ENCODE data around the gene CCDC175. TPM values are rescaled to one million over a fixed set of nuclear protein-coding genes. Genes with fewer than 3 reads are reported as not detected.
A peak's percentile ranks its signal among the peaks of the same experiment; 100 is the strongest.

Gene CCDC175
- total RNA-seq, 1 experiment from 2014 or later = 0.47 TPM

- Histone ChIP-seq H3K4me3 (ENCODE audit: low read depth, low read length, poor library complexity, severe bottlenecking) (no peak overlapping the region), H3K27me3 (replicated peaks; ENCODE audit: insufficient read depth, low read depth, low read length, poor library complexity) (no peaks in the 10 kb centered on the region), H3K36me3 (ENCODE audit: insufficient read depth, low read length, poor library complexity, severe bottlenecking) (no peaks in the 10 kb centered on the region), H3K9me3 (ENCODE audit: low read depth, low read length, poor library complexity, severe bottlenecking) (no peaks in the 10 kb centered on the region), H3K4me1 (ENCODE audit: insufficient read depth, low read length, poor library complexity, severe bottlenecking) (peaks cover 26% of the 10 kb centered on the region), H3K27ac (ENCODE audit: low read depth, low read length, poor library complexity, severe bottlenecking) (no peak overlapping the region)
- ChIA-PET POLR2A (ENCODE audit: low non-redundant PET) (no interaction called here), CTCF (no interaction called here)
- intact Hi-C loops (cut with micrococcal nuclease; ENCODE audit: unreplicated experiment) = no loop called here
- no peak for DNase-seq (ENCODE audit: low spot score)
- TF ChIP-seq CTCF (conservative IDR thresholded peaks at IDR 0.05; ENCODE audit: low read depth, low read length) = no peak
- TF ChIP-seq EZH2 (IDR thresholded peaks at IDR 0.05; ENCODE audit: borderline replicate concordance, low read depth, low read length, poor library complexity, severe bottlenecking) = no peak
- no TSS peak for BruUV-seq (replicated peaks)
Measured at GRCh38 chr14:59580911-59581310, 4.3 kb upstream of the CCDC175 start.

DNA sequence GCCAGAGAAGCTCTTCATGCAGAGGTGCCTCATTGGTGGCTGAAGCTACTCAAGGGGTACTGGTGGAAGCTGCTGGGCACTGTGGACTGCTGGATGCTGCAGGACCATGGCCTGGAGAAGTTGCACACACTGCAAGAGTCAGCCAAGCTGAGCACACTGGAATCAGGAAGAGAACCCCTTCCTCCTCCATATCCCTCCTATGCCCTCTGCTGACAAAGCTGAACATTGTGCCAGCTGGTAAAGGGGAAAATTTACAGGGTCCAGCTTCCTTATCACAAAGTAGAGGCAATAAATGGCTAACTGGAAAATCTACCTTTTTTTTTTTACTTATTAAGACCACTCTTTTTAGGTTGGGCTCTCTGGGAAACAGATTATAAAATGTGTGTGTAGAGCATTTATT lies 6.5 kb downstream of the CCDC175 start:
- POLR2A ChIA-PET (ENCODE audit: low non-redundant PET) = no interaction called here
- no TSS peak for BruUV-seq (replicated peaks)
- TF ChIP-seq EZH2 (IDR thresholded peaks at IDR 0.05; ENCODE audit: borderline replicate concordance, low read depth, low read length, poor library complexity, severe bottlenecking) (no peak), CTCF (conservative IDR thresholded peaks at IDR 0.05; ENCODE audit: low read depth, low read length) (peak; percentile 62)
- Histone ChIP-seq H3K27me3 (replicated peaks; ENCODE audit: insufficient read depth, low read depth, low read length, poor library complexity) (no peaks in the 10 kb centered on the region), H3K36me3 (ENCODE audit: insufficient read depth, low read length, poor library complexity, severe bottlenecking) (no peaks in the 10 kb centered on the region), H3K4me1 (ENCODE audit: insufficient read depth, low read length, poor library complexity, severe bottlenecking) (peaks cover under 1% of the 10 kb centered on the region), H3K27ac (ENCODE audit: low read depth, low read length, poor library complexity, severe bottlenecking) (no peak overlapping the region), H3K4me3 (ENCODE audit: low read depth, low read length, poor library complexity, severe bottlenecking) (no peak overlapping the region), H3K9me3 (ENCODE audit: low read depth, low read length, poor library complexity, severe bottlenecking) (no peaks in the 10 kb centered on the region)
- CTCF ChIA-PET = interaction anchor here (0.5 to 2.1 kb wide), 6 partner anchors 16 to 86 kb away, joined by 3 to 26 read pairs (median 4); partner anchors contain the start of genes JKAMP and L3HYPDH
- DNase-seq (ENCODE audit: low spot score) = peak; percentile 56
- intact Hi-C loops (cut with micrococcal nuclease; ENCODE audit: unreplicated experiment) = loop anchor here (2.0 to 10.0 kb wide), 2 partner anchors 57 to 445 kb away; no protein-coding TSS in a partner anchor

- BruUV-seq (replicated peaks) = no TSS peak
- CTCF ChIA-PET = no interaction called here
Measured at GRCh38 chr14:59566725-59567124, 9.9 kb downstream of the CCDC175 start.

More at GRCh38 chr14:59566725-59567124, 9.9 kb downstream of the CCDC175 start:
- Histone ChIP-seq H3K4me1 (ENCODE audit: insufficient read depth, low read length, poor library complexity, severe bottlenecking) (peaks cover 25% of the 10 kb centered on the region), H3K27ac (ENCODE audit: low read depth, low read length, poor library complexity, severe bottlenecking) (no peak overlapping the region), H3K36me3 (ENCODE audit: insufficient read depth, low read length, poor library complexity, severe bottlenecking) (no peaks in the 10 kb centered on the region), H3K27me3 (replicated peaks; ENCODE audit: insufficient read depth, low read depth, low read length, poor library complexity) (no peaks in the 10 kb centered on the region), H3K9me3 (ENCODE audit: low read depth, low read length, poor library complexity, severe bottlenecking) (no peaks in the 10 kb centered on the region), H3K4me3 (ENCODE audit: low read depth, low read length, poor library complexity, severe bottlenecking) (no peak overlapping the region)
- DNase-seq (ENCODE audit: low spot score) = no peak
- TF ChIP-seq EZH2 (IDR thresholded peaks at IDR 0.05; ENCODE audit: borderline replicate concordance, low read depth, low read length, poor library complexity, severe bottlenecking) (no peak), CTCF (conservative IDR thresholded peaks at IDR 0.05; ENCODE audit: low read depth, low read length) (no peak)
- POLR2A ChIA-PET (ENCODE audit: low non-redundant PET) = no interaction called here
- intact Hi-C loops (cut with micrococcal nuclease; ENCODE audit: unreplicated experiment) = no loop called here

Measured in A673 (cell line).